ENCODE measurements around the gene ALDH18A1.
"Not testable (repeated sequence)": the region's sequence is repeated elsewhere in the genome, so short reads cannot be mapped to it uniquely, and the experiment has no call there.

ALDH18A1 gene

DNA sequence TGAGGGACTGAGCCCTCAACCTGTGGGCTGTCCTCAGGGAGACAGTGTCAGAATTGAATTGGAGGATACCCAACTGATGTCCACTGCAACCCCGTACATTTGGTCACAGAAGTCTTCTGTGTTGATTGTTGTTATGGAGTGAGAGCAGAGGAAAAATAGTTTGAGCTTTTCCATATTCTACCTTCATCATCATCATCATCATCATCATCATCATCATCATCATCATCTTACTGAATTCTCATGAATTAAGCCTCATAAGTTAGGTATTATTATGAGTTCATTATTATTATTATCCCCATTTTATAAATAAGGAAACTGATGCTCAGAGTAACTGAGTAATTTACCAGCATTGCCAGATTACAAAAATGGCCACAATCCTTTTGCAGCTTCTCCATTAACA lies 8.4 kb downstream of the ALDH18A1 start:
- DNase-seq, result no peak

DNA sequence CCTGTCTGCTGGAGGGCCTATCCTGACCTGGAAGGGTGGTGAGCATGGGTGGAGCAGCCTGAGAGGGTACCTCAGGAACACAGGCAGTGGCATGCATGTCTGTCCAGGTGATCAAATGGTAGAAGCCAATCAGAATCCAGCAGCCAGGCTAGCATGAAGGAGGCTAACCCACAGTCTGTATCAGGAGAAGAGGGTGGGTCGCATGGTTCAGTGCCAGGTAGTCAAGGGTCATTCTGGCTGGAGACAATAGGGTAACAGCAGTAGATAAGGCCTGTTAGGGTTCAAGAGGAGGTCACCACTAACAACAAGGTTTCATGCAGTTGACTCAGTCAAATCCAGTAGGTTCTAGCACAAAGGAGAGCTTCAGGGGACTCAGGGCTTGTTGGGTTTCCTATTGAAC lies 10.4 kb downstream of the ALDH18A1 start:
- no peak for DNase-seq

DNA sequence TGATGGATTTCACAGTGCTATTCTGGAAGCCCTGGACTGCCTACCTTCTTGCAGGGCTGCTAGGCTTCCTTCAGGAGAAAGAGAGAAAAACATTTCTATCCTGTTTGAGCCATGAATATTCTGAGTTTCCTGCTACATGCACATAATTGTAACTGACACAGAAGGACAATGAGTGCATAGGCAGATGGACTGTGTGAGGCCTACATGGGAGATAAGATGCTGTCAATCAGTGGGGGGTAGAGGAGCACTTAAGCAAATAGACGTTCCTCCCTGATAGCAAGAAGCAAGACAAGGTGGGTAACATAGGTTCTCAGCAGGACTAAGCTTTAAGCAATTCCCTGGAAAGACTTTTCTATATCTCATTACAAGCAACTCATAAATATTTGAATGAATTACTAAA lies 11.6 kb downstream of the ALDH18A1 start:
- no peak for DNase-seq

DNA sequence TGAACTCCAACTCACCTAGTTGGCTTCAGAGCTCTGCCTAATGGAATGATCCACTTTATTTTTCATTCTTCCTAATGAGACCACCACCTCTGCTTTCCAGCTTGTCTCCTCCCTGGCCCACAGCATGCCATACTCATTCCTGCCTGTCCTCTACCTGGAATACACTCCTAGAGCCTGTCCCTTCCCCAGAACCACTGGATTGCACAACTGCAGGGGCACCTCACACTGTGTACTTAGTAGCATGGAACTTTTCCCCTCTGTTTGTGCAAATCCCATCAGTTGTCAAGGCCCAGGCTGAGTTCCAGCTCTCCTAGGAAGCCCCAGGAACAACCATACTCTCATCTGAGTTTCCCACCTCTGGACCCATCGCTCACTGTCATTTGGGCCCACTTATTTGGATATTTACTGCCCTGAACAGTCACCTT lies 15.6 kb downstream of the ALDH18A1 start:
- DNase-seq, result no peak

DNA sequence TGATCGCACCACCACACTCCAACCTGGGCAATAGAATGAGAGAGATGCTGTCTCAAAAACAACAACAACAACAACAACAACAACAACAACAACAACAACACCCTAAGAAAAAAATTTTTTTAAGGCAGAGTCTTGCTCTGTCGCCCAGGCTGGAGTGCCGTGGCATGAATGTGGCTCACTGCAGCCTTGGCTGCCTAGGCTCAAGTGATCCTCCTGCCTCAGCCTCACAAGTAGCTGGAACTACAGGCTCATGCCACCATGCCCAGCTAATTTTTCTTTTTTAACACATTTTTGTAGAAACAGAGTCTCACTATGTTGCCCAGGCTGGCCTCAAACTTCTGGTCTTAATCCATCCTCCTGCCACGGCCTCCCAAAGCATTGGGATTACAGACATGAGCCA lies 18.6 kb downstream of the ALDH18A1 start:
- no peak for DNase-seq

DNA sequence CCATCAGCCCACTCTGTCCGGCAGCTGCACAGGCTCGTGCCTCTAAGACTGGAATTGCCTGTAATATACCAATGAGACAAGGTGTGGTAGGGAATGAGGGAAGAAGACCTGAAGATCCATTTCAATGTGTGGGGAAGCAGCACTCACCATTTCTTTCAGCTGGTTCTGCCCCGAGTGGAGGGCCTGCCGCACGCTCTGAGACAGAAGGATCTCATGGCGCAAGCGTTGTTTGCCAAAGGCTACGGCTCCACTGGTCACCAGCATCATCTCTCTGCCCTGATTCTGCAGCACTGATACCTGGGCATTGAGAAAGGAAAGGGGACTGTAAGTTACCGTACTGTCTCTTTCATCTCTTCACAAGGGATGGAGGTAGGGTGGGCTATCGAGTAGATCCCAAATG lies 19.4 kb downstream of the ALDH18A1 start:
- no peak for DNase-seq

DNA sequence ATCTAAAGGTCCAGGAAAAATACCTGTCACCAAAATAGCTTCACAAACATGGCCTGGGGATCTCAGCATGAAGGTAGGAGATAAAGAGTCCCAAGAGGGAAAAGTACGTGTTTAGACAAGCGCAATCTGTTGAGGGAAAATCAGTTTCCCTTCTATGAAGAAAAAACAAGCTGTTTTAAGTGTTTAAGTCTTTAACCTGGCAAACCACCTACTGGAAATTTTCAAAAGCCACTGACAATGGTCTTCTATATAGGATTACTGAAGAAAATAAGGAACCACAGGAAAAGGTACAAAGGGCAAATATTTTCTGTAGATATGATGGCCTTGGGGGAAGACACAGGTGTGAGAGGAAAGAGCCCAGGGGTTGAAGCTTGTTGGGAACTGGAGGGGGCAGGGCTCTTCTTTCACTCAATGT lies 21.2 kb downstream of the ALDH18A1 start:
- no peak for DNase-seq

DNA sequence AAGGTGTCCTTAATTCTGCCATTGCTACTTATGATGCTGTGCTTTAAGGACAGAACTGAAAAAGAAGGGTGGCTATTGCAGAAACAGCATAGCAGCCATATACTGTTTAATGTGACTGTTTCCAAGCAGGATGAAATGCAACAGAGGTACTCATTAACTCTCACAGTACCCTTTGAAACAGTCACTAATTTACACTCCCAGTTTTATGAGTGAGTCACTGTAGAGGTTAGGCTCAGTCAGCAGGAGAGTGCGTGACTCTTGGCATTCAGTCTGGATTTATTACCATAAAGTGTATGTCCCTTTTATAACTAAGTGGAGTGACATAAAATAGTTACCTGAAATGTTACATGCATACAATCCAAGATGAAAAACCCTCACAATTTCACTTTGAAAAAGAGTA lies 27.7 kb downstream of the ALDH18A1 start:
- no peak for DNase-seq

DNA sequence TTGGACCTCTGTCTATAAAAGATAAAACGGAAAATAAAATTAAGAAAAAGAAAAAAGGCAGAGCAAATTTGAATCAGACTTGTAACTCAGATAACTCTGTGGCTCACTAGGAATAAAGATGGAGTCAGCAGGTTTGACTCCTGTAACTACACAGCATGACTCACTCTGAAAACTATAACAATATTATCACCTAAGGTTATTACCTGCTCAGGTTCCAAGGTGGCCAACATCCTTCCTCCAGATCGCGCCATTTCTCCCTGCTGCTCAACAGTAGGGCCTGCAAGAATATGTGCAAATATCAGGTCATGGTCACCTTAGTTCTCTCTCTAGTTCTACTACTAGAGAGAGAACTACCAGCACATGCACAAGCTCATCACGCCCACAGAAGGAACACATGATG lies 30.0 kb downstream of the ALDH18A1 start:
- no peak for DNase-seq

DNA sequence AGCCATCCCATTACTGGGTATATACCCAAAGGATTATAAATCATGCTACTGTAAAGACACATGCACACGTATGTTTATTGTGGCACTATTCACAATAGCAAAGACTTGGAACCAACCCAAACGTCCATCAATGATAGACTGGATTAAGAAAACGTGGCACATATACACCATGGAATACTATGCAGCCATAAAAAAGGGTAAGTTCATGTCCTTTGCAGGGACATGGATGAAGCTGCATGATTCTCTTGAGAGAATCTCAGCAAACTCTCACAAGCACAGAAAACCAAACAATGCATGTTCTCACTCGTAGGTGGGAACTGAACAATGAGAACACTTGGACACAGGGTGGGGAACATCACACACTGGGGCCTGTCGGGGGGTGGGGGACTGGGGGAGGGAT lies 36.1 kb downstream of the ALDH18A1 start:
- not testable (repeated sequence) for DNase-seq

DNA sequence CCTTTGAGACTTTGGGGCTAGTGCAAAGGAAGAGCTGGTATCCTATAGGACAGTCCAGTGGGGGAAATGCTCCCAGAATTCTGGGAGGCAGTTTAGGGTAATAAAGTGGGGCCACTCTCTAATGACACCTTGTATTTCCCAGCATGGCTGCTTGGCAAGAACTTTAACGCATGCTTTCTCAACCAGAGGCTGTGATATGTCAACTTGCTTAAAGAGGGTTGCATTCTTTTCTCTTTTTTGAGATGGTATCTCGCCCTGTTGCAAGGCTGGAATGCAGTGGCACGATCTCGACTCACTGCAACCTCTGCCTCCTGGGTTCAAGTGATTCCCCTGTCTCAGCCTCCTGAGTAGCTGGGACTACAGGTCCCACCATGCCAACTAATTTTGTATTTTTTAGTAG lies 38.4 kb downstream of the ALDH18A1 start:
- DNase-seq, result no peak

DNA sequence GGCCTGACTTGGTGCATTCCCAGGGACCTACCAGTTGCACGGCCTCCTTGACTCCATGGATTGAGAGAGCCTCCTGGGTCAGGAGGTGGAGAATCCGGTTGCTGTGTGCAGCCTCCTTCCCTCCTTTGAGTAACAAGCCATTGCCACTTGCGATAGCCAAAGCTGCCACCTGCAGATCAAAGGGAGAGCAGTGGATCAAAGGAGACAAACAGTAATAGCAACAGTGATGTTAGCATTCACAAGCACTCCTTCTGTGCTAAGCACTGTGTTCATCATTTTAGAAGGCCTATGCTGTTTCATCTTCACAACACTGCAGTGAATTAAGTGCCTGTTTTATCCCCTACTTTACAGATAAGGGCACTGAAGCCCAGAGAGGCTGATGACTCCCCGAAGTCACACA lies 40.1 kb downstream of the ALDH18A1 start:
- no peak for DNase-seq

DNA sequence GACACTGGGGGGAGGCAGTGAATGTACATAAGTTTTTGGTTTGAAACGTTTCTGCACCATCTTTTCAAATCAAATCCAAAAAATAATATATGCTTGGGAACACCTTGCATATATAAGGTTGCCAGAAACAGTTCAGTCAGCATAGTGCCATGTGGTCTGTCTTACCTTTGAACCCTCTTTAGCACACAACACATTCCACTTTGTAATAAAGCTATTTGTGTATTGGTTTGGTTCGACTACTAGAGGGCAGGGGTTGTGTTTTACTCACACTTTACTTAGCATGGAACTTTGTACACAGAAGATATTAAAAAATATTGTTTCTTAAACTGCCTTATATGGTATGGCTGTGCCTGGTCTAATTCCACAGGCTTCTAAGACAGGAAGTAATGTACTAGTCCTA lies 43.2 kb downstream of the ALDH18A1 start:
- no peak for DNase-seq

DNA sequence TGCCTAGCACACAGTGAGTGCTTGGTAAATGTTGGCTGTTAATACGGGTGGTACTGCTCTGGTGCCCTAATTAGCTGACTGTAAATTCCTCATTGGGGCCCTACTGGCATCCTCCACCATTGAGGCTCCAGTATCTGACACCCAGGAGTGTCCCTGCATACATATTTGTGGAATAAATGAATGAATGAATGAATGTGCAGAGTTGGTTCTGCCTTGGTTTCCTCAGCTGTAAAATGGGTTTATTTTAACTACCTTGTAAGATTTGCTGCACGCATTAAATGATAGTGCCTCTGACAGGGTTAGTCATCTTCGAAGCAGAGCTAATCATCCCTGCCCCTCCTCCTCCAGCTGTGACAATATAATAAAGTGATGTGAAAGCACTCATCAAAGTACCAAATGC lies 45.8 kb downstream of the ALDH18A1 start:
- DNase-seq, result no peak

DNA sequence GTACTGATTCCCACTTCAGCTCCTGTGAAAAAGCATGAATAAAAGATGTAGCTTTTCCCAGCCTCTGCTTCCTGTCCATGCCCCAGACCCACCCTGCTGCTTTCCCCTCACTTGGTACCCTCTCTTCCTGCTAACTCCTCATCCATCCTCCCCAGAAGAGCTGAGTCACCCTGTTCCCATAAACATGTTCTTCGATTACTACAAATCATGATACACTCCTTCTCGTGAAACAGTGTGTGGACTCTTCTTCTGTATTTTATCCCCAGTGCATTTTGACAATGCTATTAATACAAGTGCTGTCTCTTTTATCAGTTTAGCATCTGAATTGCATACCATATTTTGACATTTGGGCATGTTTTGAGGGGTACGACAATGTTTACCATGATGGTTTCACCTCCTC lies 49.6 kb downstream of the ALDH18A1 start:
- DNase-seq, result no peak

DNA sequence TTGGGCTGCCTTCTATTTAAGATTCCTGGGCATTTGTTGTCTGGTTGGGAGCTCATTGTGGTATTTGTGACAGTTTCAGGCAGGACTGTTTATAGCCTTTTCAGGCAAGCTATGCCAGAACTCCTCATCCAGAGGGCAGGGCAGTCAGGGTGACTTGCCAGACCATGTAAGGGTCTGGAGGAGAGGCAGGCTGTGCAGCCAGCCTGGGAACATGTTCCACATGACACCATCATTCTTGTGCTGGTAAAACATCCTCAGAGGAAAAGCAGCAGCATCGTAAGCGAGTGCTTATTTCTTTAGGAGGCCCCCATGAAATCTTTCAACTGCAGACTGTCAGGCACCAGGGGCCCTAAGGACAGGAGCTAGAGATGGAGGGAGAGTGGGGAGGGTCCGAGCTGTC lies 51.3 kb downstream of the ALDH18A1 start:
- DNase-seq, result no peak

DNA sequence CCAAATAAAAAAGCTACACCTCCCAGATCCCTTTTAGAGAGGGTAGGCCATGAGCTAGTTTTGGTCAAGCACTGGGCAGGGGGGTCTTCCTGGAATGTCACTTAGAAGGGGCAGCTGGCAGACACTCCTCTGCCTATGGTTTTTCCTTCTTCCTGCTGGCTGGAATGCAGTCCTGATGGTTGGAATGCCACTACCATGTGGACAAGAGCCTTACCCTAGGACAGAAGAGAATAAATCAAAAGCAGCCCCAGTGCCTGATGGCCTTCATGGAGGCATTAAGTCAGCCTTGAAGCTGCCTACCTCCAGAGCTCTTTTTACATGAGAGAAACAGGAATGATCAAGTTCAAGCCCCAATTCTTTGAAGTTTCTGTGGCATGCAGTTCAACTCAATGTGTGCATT lies 51.9 kb downstream of the ALDH18A1 start:
- no peak for DNase-seq

DNA sequence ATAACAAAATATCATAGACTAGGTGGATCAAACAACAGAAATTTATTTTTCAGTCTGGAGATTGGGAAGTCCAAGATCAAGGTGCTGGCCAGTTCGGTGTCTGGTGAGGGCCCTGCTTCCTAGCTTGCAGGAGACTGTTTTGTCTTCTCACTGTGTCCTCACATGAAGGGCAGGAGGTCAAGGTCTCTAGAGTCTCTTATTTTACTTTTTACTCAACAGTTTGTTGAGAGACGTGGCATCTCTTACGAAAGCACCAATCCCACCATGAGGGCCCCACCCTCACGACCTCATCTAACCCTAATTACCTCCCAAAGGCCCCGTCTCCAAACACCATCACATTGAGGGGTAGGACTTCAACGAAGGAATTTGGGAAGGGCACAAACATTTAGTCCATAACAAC lies 54.1 kb downstream of the ALDH18A1 start:
- DNase-seq, result no peak

DNA sequence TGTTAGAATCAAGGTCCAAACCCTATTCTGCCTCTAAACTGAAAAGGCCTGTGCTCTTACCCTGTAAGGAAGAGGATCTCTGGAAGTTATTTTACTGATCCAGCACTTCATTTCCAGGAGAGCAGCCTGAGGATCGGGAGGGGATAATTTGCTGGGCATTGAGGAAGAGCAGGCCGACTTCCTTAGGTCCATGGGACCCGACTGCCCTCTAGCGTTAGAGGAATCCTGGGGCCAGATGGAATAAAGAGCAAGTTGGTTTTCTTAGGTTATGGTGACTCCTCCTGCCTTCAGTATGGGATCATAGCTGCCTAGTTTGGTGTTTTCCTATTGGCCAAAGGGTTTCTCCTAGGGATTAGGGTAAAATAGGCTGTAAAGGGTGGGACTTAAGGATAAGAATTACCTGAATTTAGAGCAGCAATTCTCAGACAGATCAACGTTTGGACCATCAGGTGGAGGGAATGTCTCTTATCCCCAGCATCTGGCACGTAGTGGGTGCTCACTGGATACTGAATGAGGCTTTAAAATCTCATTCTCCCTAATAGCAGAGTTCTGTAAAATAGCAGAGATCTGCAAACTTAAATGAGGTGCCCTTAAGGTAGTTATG lies 55.3 kb downstream of the ALDH18A1 start:
- DNase-seq, result peak; percentile 15

DNA sequence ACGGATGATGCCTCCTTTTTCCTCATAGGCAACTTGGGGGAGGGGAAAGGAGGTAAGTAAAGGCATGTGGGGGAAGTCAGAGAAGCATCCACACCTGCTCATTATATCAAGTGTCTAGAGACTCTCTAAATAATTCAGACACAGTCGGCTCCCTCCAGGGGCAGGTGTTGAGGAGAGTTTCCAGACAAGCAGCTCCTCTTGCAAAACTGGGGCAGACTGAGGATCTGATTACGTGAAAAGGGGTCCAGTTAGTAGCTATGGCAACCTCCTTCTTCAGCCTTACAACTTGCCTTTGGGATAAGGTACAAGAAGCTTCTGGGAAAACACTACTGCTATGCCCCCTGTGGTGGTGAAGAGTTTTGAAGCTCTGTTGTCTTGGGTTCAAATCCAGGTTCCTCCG lies 56.4 kb downstream of the ALDH18A1 start:
- no peak for DNase-seq

DNA sequence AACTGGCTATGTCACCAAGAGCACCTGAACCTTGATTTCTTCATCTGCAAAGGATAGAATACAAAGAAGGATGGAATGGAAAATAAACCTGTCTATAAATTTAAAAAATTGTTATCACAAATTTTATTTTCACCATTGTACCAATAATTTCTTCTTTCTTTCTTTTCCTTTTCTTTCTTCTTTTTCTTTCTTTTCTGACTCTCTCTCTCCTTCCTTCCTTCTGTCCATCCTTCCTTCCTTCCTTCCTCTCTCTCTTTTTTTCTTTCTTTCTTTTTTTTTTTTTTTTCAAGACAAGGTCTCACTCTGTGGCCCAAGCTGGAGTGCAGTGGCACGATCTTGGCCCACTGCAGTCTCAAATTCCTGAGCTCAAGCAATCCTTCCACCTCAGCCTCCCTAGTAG lies 58.7 kb downstream of the ALDH18A1 start:
- no peak for DNase-seq

DNA sequence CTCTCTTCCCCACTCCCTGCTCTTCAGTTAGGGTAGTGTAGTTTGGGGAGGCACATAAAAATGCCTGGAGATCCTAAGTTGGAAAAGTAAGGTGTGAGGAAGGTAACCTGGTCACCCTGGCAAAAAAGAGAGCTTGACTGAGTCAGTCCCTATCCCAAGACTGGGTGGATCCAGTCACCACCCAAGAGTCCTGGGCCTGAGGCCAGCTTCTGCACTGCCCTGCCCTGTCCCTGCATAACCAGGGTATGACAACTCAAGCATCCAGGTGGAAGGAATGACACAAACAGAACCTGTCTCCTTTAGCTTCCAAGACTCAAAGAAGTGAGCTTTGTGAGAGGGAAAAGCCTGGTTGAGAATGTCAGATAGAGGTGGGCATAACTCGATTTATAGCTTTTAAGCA lies 68.5 kb downstream of the ALDH18A1 start:
- no peak for DNase-seq

DNA sequence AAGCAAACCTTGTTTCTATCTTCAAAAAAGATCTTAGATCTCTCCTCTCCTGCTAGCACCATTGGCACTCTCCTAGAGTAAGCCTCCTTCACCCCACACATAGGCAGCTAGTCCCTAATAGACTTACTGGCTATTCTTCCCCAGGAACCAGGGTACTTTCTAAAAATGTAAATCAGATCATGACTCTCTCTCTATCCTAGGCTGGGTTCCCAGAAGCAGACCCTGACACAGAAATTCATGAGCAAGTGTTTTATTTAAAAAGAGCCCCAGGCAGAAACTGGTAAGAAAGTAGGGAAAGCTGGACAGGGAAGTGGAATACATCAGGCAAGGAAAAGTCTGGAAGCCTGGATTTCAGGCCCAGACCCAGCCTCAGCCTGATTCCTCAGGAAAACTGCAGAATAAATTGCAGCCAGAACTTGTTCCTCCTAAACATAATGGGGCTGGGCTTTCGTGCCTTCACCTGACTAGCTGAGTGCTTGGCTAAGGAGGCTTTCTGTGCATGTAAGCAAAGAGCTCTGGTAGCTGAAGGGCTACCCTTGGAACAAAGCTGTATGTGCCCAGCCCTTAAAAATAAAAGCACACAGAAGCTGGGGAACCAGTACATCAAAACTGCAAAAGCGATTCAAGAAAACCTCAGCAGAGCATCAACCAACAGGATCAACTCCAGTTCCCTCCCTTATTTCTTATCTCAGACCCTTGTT lies 76.5 kb downstream of the ALDH18A1 start:
- no peak for DNase-seq

DNA sequence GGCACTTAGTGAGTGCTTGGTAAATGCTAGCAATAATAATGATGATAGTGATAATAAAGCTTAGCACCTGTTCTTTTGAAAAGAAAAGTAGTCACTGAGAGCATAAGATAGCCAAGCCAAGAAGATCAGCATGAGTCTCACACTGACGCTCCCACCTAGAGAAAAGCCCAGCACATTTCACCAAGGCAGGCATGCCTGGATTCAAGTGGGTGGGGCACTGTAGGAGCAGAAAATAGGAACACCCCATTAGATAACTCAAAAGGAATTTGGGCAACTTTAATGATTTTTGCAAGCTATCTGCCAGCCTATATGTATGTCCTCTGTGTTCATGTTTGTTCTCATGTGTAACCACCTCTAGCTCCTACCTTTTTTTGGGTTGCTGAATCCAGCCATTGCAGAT lies 77.2 kb downstream of the ALDH18A1 start:
- DNase-seq, result no peak

DNA sequence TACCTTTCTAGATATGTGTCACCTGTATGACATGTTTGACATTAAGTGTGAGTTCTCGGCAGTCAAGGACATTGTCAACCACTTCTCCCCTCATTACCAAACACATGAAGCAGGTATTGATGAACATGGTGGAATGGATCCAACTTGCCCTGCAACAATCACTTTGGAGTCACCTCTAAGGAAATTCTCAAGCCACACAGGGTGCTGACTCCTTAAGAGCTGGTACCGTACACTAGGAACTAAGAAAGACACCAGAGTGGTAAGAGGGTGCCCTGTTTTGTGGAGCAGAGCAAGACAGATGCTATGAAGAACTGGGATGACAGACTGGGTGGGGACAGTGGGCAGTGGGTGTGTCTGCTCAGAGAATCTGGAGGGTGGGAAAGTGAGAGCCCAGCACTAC lies 77.9 kb downstream of the ALDH18A1 start:
- no peak for DNase-seq

Measured in stimulated activated CD4-positive, alpha-beta T cell treated with anti-CD3 and anti-CD28 coated beads, Interleukin-4, amount 100 ng/mL, for 1 hour (primary cell).